Activated naive CD8-positive, alpha-beta T cell treated with anti-CD3 and anti-CD28 coated beads for 36 hours (primary cell): ENCODE results near the gene COPA. TPM values are rescaled to one million over a fixed set of nuclear protein-coding genes. Genes with fewer than 3 reads are reported as not detected.

Experiments
- DNase-seq: peaks from one replicate; pipeline ENCODE4 v3.0.0; 2021
- H3K27ac Mint-ChIP-seq: one replicate; pipeline ENCODE4 v1.8.0; 2022; ENCODE audit warnings: mild to moderate bottlenecking, moderate library complexity, mixed read lengths
- H3K27me3 Mint-ChIP-seq: one replicate; pipeline ENCODE4 v1.8.0; 2022; ENCODE audit warnings: mild to moderate bottlenecking, mixed read lengths
- H3K36me3 Mint-ChIP-seq: one replicate; pipeline ENCODE4 v1.8.0; 2021; ENCODE audit warnings: mild to moderate bottlenecking, mixed read lengths
- H3K4me1 Mint-ChIP-seq: one replicate; pipeline ENCODE4 v1.8.0; 2021; ENCODE audit warnings: mixed read lengths
- H3K4me3 Mint-ChIP-seq: one replicate; pipeline ENCODE4 v1.8.0; 2022; ENCODE audit warnings: mild to moderate bottlenecking, moderate library complexity, mixed read lengths
- H3K9me3 Mint-ChIP-seq: one replicate; pipeline ENCODE4 v1.8.0; 2022; ENCODE audit warnings: mixed read lengths
- total RNA-seq, 2 experiments: library from RNA; stranded (reverse); gene quantifications; one replicate each; pipeline ENCODE4 v1.2.3, GENCODE V29; 2021

COPA gene
- total RNA-seq, 2 experiments from 2014 or later, result 110 to 119 TPM

GRCh38 chr1:160277987-160278386 lies 65.1 kb downstream of the COPA start:
- no peak overlapping the region for H3K4me3 Mint-ChIP-seq
- H3K27me3 Mint-ChIP-seq, result no peaks in the 10 kb centered on the region
- DNase-seq, result no peak
- no peaks in the 10 kb centered on the region for H3K4me1 Mint-ChIP-seq
- no peaks in the 10 kb centered on the region for H3K9me3 Mint-ChIP-seq
- no peak overlapping the region for H3K27ac Mint-ChIP-seq
- peaks cover 11% of the 10 kb centered on the region for H3K36me3 Mint-ChIP-seq

- Mint-ChIP-seq H3K4me1 (no peaks in the 10 kb centered on the region), H3K36me3 (peaks cover 11% of the 10 kb centered on the region), H3K9me3 (no peaks in the 10 kb centered on the region), H3K27me3 (no peaks in the 10 kb centered on the region), H3K4me3 (no peak overlapping the region), H3K27ac (no peak overlapping the region)
- DNase-seq, result no peak
Measured at GRCh38 chr1:160277330-160277729, 65.7 kb downstream of the COPA start.

- Mint-ChIP-seq H3K4me1 (no peaks in the 10 kb centered on the region), H3K27ac (no peak overlapping the region), H3K4me3 (no peak overlapping the region), H3K36me3 (no peaks in the 10 kb centered on the region), H3K27me3 (no peaks in the 10 kb centered on the region), H3K9me3 (no peaks in the 10 kb centered on the region)
- DNase-seq, result no peak
Measured at GRCh38 chr1:160271025-160271424, 72.0 kb downstream of the COPA start.

DNA sequence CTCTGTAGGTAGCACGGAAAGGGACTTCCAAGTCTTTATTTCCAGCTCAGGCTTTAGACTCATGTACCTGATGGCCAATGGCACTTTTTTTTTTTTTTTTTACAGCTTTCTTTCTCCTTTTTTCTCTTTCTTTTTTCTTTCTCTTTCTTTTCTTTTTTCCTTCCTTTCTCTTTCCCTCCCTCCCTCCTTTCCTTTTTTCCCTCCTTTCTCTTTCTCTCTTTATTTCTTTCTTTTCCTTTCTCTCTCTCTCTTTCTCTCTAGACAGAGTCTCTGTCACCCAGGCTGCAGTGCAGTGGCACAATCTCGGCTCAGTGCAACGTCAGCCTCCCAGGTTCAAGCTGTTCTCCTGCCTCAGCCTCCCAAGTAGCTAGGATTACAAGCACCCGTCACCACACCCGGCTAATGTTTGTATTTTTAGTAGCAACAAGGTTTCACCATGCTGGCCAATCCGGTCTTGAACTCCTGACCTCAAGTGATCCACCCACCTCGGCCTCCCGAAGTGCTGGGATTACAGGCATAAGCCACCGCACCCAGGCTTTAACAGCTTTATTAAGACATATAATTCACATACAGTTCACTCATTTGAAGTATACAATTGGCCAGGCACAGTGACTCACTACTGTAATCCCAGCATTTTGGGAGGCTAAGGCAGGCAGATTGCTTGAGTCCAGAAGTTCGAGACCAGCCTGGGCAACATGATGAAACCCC lies 75.6 kb downstream of the COPA start:
- Mint-ChIP-seq H3K27me3 (no peaks in the 10 kb centered on the region), H3K4me1 (peaks cover 9% of the 10 kb centered on the region), H3K9me3 (no peaks in the 10 kb centered on the region), H3K4me3 (no peak overlapping the region), H3K36me3 (no peaks in the 10 kb centered on the region), H3K27ac (no peak overlapping the region)
- DNase-seq, result no peak

DNA sequence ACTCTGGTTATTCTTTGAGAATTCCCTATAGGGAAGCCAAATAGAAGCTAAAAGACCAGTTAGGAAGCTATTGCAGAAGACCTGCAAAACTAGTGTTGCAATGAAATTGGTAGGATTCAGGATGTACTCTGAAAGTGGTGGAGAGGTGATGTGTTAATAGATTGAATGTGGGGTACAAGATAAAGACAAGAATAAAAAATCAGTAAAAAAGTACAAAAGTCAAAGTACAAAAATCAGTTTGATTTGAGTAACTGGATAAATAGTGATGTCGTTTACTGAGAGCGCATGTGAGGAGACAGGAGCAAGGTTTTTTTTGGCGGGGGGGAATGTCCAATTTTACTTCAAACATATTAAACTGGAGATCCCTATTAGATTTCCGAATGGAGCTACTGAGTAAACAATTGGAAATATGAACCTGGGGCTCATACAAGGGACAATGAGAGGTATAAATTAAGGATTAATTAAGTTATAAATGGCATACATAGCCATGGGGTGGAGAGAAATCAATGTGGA lies 78.2 kb downstream of the COPA start:
- Mint-ChIP-seq H3K9me3 (no peaks in the 10 kb centered on the region), H3K4me1 (peaks cover 24% of the 10 kb centered on the region), H3K27me3 (no peaks in the 10 kb centered on the region), H3K4me3 (no peak overlapping the region), H3K36me3 (peaks cover 10% of the 10 kb centered on the region), H3K27ac (no peak overlapping the region)
- DNase-seq, result no peak

DNA sequence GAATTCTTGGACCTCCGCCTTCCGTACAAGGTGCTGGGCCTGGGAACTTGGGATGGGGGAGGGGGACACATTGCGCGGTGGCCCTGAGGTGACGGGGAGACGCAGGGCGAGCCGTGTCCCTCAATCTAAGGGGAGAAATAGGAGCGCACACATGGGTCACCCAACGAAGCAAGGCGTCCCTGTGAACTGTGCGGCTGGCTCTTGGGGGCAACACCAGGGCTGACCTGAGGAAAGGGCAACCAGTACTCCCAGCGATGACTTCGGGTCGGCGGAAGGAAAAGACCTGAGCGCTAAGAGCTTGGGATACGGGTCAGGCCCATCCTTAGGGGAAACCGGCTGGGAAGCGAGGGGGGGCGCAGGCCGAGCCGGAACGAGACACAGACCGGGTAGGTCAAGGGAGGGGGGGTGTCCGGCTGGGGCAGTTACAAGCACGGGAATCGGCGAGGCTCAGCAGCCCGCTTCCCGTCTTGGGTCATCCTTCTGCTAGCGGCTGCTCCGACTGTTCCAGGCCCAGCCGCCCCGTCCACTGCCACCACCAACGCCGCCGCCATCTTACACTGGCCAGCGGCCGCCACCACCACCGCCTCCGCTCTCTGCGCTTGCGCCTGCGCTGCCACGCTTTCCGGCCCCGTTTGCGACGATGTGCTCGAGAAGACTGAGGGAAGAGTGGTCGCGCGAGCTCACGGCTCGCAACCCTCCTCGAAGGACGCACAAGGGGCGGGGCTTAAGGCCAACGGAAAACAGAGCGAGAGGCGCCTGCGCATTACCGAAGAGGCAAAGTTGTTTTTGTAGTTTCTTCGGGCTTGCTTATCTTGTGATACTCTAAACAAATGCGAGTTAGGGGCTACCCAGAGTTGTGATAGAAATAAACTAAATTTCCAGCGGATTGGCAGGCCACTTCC lies 80.9 kb downstream of the COPA start, which contains the start of gene DCAF8:
Gene DCAF8, minus strand, starts transcription at position 657 of the 902 bp plus-strand sequence. CDS start 18,541 bp downstream, outside the sequence.
- peaks cover 21% of the 10 kb centered on the region for H3K36me3 Mint-ChIP-seq
- peak within 1 kb of the TSS; percentile 96 for H3K27ac Mint-ChIP-seq
- H3K4me1 Mint-ChIP-seq, result peaks cover 45% of the 10 kb centered on the region
- DNase-seq, result peak; percentile 98
- peak within 1 kb of the TSS; percentile 98 for H3K4me3 Mint-ChIP-seq
- no peaks in the 10 kb centered on the region for H3K9me3 Mint-ChIP-seq
- H3K27me3 Mint-ChIP-seq, result no peaks in the 10 kb centered on the region

DNA sequence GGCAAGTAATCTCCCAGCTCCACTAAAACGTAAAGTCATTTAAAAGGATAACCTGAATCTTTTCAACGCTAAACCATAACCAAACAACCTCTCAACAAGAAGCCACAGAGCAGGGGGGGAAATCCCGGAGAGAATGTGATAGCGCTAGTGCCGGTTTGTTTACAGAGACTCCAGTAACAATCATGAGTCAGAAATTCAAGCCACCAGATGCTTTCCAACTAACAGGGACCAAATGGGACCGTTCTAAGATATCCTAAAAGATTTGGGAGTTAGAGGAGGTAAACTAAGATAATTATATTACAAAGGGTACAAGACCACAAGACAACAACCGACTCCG lies 81.5 kb downstream of the COPA start:
- Mint-ChIP-seq H3K9me3 (no peaks in the 10 kb centered on the region), H3K27ac (peak overlapping the region; percentile 96), H3K4me3 (peak overlapping the region; percentile 98), H3K4me1 (peaks cover 47% of the 10 kb centered on the region), H3K27me3 (no peaks in the 10 kb centered on the region), H3K36me3 (peaks cover 21% of the 10 kb centered on the region)
- peak; percentile 68 for DNase-seq

GRCh38 chr1:160260406-160261382 lies 82.4 kb downstream of the COPA start:
- H3K27ac Mint-ChIP-seq, result peak overlapping the region; percentile 96
- no peaks in the 10 kb centered on the region for H3K9me3 Mint-ChIP-seq
- H3K4me1 Mint-ChIP-seq, result peaks cover 51% of the 10 kb centered on the region
- no peaks in the 10 kb centered on the region for H3K27me3 Mint-ChIP-seq
- H3K36me3 Mint-ChIP-seq, result peaks cover 21% of the 10 kb centered on the region
- no peak for DNase-seq
- H3K4me3 Mint-ChIP-seq, result peak overlapping the region; percentile 98

- H3K9me3 Mint-ChIP-seq, result no peaks in the 10 kb centered on the region
- no peaks in the 10 kb centered on the region for H3K27me3 Mint-ChIP-seq
- no peak for DNase-seq
- H3K4me1 Mint-ChIP-seq, result peaks cover 47% of the 10 kb centered on the region
- H3K4me3 Mint-ChIP-seq, result no peak overlapping the region
- H3K27ac Mint-ChIP-seq, result no peak overlapping the region
- peaks cover 25% of the 10 kb centered on the region for H3K36me3 Mint-ChIP-seq
Measured at GRCh38 chr1:160258177-160258798, 84.8 kb downstream of the COPA start.

- Mint-ChIP-seq H3K27ac (no peak overlapping the region), H3K9me3 (no peaks in the 10 kb centered on the region), H3K36me3 (peaks cover 28% of the 10 kb centered on the region), H3K4me3 (peak overlapping the region; percentile 35), H3K4me1 (peaks cover 44% of the 10 kb centered on the region), H3K27me3 (no peaks in the 10 kb centered on the region)
- DNase-seq, result no peak
Measured at GRCh38 chr1:160257411-160258015, 85.5 kb downstream of the COPA start.

DNA sequence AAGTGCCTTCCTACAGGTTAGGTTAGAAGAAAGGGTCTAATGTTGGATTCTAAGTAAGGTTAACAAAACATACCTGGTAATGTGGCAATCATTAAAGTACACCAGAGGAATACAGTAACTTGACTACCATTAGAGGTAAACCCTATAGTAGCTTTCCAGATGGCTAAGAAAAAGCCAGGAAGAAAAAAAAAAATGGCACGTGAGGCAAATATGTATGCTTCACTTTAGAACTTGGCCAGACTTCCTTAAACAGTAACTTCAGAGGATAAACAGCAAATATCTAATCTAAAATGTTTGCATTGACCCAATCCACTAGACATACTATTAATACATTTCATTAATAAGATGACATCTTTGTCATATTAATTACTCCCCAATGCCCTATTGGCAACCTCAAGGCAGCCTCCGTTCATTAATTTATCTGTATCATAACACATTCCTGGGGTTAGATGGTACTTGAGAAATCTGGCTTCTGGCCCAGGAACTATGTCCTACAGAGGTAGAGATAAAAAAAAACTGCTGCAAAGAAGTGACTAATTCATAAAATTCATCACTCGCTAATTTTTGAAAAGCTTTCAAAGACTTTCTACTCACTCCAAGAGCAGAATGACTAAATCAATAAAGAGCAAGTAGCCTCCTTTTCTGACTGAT lies 86.5 kb downstream of the COPA start:
- peaks cover 46% of the 10 kb centered on the region for H3K4me1 Mint-ChIP-seq
- H3K27ac Mint-ChIP-seq, result no peak overlapping the region

GRCh38 chr1:160255781-160256300 lies 87.2 kb downstream of the COPA start:
- no peaks in the 10 kb centered on the region for H3K27me3 Mint-ChIP-seq
- peaks cover 45% of the 10 kb centered on the region for H3K4me1 Mint-ChIP-seq
- no peak overlapping the region for H3K4me3 Mint-ChIP-seq
- H3K36me3 Mint-ChIP-seq, result peaks cover 25% of the 10 kb centered on the region
- no peaks in the 10 kb centered on the region for H3K9me3 Mint-ChIP-seq
- peak overlapping the region; percentile 38 for H3K27ac Mint-ChIP-seq
- DNase-seq, result no peak

More for the DNA sequence above, 86.5 kb downstream of the COPA start:
- H3K27me3 Mint-ChIP-seq, result no peaks in the 10 kb centered on the region
- no peak overlapping the region for H3K4me3 Mint-ChIP-seq
- DNase-seq, result no peak
- H3K36me3 Mint-ChIP-seq, result peaks cover 28% of the 10 kb centered on the region
- no peaks in the 10 kb centered on the region for H3K9me3 Mint-ChIP-seq
